Activated CD8-positive, alpha-beta memory T cell treated with anti-CD3 and anti-CD28 coated beads, Interleukin-2, amount 10 ng/mL, durations not matched to agents 7 days and 5 days (primary cell): ENCODE data around the gene DDRGK1. TPM values are rescaled to one million over a fixed set of nuclear protein-coding genes. Genes with fewer than 3 reads are reported as not detected.

ENCODE experiments used
- ATAC-seq: fragments of 150-1000 bp; cut with Tn5 transposase; one replicate; pipeline ENCODE4 v1.10.0; 2021; ENCODE audit warnings: moderate library complexity
- CTCF ChIA-PET: fragments of 350-600 bp; sonication (Branson Sonifier 250); formaldehyde crosslinking; loops from one replicate; lab custom pipeline; 2021; ENCODE audit warnings: antibody characterized with exemption; lab: Charles Lee
- DNase-seq: peaks from one replicate; pipeline ENCODE4 v3.0.0-alpha.2; 2020
- H3K27ac Mint-ChIP-seq: one replicate; pipeline ENCODE4 v1.8.0; 2021; ENCODE audit warnings: mild to moderate bottlenecking, mixed read lengths
- H3K27me3 Mint-ChIP-seq: one replicate; pipeline ENCODE4 v1.8.0; 2021; ENCODE audit warnings: mixed read lengths
- H3K36me3 Mint-ChIP-seq: one replicate; pipeline ENCODE4 v1.8.0; 2021; ENCODE audit warnings: mild to moderate bottlenecking, mixed read lengths
- H3K4me1 Mint-ChIP-seq: one replicate; pipeline ENCODE4 v1.8.0; 2021; ENCODE audit warnings: mixed read lengths
- H3K4me3 Mint-ChIP-seq: one replicate; pipeline ENCODE4 v1.8.0; 2021; ENCODE audit warnings: mild to moderate bottlenecking, moderate library complexity, mixed read lengths
- H3K9me3 Mint-ChIP-seq: one replicate; pipeline ENCODE4 v1.8.0; 2022; ENCODE audit warnings: low read depth, mixed read lengths
- total RNA-seq, 2 experiments: library from RNA; stranded (reverse); gene quantifications; one replicate each; pipeline ENCODE4 v1.2.3, GENCODE V29; 2021

The DDRGK1 gene
- total RNA-seq, 2 experiments from 2014 or later: 63.6 to 63.7 TPM

GRCh38 chr20:3231116-3231515 lies 26.6 kb upstream of the DDRGK1 start:
- Mint-ChIP-seq H3K27me3 (peaks cover 4% of the 10 kb centered on the region), H3K4me1 (no peaks in the 10 kb centered on the region), H3K36me3 (no peaks in the 10 kb centered on the region), H3K9me3 (no peaks in the 10 kb centered on the region), H3K27ac (no peak overlapping the region), H3K4me3 (no peak overlapping the region)
- no peak for DNase-seq
- CTCF ChIA-PET: no interaction called here
- ATAC-seq: no peak

DNA sequence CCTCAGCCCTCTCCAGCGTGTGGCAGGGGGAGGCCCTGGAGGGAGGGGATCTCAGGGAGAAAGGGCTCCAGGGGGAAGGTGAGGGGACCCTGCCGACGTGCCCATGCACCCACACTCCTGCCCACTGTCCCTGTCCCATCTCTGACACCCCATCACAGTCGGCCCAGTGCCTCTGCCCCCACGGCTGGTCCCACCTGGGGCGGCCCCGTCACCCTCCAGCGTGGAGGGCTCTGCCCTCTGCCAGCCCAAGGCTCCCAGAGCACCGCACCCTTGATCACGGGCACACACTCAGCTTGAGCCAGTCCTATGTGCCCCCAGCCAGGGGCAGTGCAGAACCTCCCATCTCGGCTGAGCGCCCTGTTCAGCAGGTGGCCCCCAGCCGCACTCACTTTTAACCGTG lies 25.3 kb upstream of the DDRGK1 start:
- Mint-ChIP-seq H3K4me3 (no peak overlapping the region), H3K36me3 (no peaks in the 10 kb centered on the region), H3K27ac (no peak overlapping the region), H3K4me1 (no peaks in the 10 kb centered on the region), H3K9me3 (no peaks in the 10 kb centered on the region), H3K27me3 (no peaks in the 10 kb centered on the region)
- DNase-seq (no peak), ATAC-seq (no peak)
- CTCF ChIA-PET: no interaction called here

- DNase-seq: no peak
- H3K9me3 Mint-ChIP-seq: no peaks in the 10 kb centered on the region
- CTCF ChIA-PET: no interaction called here
- ATAC-seq: no peak
- H3K4me1 Mint-ChIP-seq: no peaks in the 10 kb centered on the region
- H3K27me3 Mint-ChIP-seq: no peaks in the 10 kb centered on the region
- H3K36me3 Mint-ChIP-seq: no peaks in the 10 kb centered on the region
- no peak overlapping the region for H3K4me3 Mint-ChIP-seq
- no peak overlapping the region for H3K27ac Mint-ChIP-seq
Measured at GRCh38 chr20:3229158-3229557, 24.7 kb upstream of the DDRGK1 start.

GRCh38 chr20:3228750-3229032 lies 24.2 kb upstream of the DDRGK1 start:
- H3K27me3 Mint-ChIP-seq: no peaks in the 10 kb centered on the region
- no peaks in the 10 kb centered on the region for H3K9me3 Mint-ChIP-seq
- no peaks in the 10 kb centered on the region for H3K4me1 Mint-ChIP-seq
- no peak overlapping the region for H3K4me3 Mint-ChIP-seq
- H3K36me3 Mint-ChIP-seq: no peaks in the 10 kb centered on the region
- ATAC-seq: no peak
- H3K27ac Mint-ChIP-seq: no peak overlapping the region
- no peak for DNase-seq
- CTCF ChIA-PET: no interaction called here

DNA sequence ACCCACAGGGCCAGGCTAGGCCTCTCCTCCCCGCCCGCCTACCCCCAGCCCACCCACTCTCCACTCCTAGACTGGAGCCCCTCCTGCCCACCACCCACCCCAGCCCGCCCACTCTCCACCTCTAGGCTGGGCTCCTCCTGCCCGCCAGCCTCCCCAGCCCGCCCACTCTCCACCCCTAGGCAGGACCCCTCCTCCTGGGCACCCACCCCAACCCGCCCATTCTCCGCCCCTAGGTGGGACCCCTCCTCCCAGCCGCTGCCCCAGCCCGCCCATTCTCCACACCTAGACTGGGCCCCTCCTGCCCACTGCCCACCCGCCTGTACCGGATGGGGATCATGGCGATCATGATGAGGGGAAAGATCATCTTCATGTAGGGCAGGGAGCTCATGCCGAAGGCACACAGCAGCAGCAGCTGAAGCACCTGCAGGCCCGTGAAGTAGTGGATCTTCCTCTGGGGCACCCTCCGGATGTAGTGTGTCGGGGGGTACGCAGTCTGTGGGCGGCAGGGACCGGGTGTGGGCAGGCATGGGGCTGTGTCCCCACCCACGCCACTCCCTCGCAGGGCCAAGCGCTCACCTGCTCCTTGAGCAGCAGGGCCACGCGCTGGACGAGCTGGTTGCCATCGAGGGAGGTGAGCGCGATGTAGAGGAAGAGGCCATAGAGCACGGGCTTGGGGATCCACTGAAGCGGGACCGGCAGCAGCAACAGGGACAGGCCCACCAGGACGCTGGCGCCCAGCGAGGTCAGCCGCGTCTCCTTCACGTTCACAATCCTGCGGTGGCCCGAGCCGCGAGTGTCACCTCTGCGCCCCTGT lies 23.7 kb upstream of the DDRGK1 start:
- Mint-ChIP-seq H3K27ac (no peak overlapping the region), H3K36me3 (no peaks in the 10 kb centered on the region), H3K4me3 (no peak overlapping the region), H3K27me3 (no peaks in the 10 kb centered on the region), H3K9me3 (no peaks in the 10 kb centered on the region), H3K4me1 (peaks cover 2% of the 10 kb centered on the region)
- CTCF ChIA-PET: no interaction called here
- ATAC-seq (no peak), DNase-seq (no peak)

DNA sequence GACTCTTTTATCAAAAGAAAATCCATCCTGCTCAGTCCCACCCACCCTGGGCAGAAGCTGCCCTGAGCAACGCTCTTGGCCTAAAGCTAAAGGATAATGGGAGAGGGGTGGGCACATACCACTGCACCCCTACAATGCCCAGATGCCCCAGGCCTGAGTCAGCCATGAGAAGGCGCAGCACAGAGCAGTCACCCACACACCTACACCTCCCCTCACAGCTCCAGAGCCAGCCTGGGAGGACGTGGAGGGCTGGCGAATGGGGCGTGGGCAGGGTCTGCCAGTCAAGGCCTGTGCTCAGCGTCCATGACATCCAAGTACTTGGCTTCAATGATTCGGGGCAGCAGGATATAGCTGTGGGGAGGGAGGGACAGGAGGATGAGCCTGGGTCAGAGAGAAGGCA lies 23.0 kb upstream of the DDRGK1 start:
- Mint-ChIP-seq H3K4me3 (no peak overlapping the region), H3K36me3 (no peaks in the 10 kb centered on the region), H3K27ac (no peak overlapping the region), H3K27me3 (no peaks in the 10 kb centered on the region), H3K4me1 (peaks cover 6% of the 10 kb centered on the region), H3K9me3 (no peaks in the 10 kb centered on the region)
- CTCF ChIA-PET: no interaction called here
- DNase-seq (no peak), ATAC-seq (no peak)

DNA sequence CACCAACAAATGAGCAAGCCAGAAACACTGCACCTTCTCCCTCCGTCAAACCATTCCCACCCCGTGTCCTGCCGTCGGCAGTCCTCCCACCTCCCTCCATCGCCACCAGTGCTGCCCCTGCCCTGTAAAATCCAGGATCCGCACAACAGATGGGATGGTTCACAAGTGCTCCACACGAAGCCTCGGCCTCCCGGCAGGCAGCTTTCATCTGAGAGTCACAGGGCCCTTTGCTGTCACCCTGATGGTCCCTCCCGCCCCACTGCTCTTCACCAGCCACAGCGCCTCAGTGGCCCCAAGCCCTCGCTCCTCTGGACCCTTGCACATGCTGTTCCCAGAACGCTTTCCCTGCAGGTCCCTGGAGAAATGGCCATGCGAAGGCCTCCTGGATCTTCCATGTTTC lies 22.4 kb upstream of the DDRGK1 start:
- Mint-ChIP-seq H3K4me1 (peaks cover 6% of the 10 kb centered on the region), H3K36me3 (no peaks in the 10 kb centered on the region), H3K9me3 (no peaks in the 10 kb centered on the region), H3K27me3 (no peaks in the 10 kb centered on the region), H3K27ac (no peak overlapping the region), H3K4me3 (no peak overlapping the region)
- ATAC-seq (no peak), DNase-seq (no peak)
- CTCF ChIA-PET: no interaction called here

GRCh38 chr20:3226093-3226492 lies 21.6 kb upstream of the DDRGK1 start:
- Mint-ChIP-seq H3K9me3 (no peaks in the 10 kb centered on the region), H3K36me3 (peaks cover 2% of the 10 kb centered on the region), H3K27me3 (no peaks in the 10 kb centered on the region), H3K27ac (no peak overlapping the region), H3K4me1 (peaks cover 6% of the 10 kb centered on the region), H3K4me3 (no peak overlapping the region)
- CTCF ChIA-PET: no interaction called here
- no peak for ATAC-seq
- DNase-seq: no peak

DNA sequence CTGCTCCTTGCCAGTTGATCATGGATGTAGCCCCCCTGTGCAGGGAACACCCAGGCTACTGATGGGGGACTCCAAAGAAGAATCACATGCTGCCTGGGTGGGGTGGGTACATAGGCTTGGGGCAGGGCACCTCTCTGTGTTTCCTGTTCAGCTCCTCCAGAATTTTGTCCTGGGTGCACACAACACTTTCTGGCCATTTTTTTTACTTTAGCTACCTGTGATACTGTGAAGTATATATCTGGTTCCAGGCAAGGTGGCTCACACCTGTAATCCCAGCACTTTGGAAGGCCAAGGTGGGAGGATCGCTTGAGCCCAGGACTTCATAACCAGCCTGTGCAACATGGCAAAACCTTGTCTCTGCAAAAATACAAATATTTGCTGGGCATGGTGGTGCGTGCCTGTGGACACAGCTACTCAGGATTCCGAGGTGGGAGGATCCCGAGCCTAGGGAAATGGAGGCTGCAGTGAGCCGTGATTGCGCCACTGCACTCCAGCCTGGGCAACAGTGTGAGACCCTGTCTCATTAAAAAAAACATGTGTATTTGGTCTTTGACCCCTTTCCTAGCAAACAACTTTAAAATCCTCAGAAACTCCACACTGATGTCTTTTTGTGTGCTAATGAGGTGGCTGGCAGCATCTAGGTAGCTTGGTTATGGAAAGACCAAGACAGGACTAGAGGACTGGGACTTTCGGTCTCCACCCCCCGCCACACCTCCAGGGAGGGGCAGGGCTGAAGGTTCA lies 20.4 kb upstream of the DDRGK1 start:
- ATAC-seq: no peak

DNA sequence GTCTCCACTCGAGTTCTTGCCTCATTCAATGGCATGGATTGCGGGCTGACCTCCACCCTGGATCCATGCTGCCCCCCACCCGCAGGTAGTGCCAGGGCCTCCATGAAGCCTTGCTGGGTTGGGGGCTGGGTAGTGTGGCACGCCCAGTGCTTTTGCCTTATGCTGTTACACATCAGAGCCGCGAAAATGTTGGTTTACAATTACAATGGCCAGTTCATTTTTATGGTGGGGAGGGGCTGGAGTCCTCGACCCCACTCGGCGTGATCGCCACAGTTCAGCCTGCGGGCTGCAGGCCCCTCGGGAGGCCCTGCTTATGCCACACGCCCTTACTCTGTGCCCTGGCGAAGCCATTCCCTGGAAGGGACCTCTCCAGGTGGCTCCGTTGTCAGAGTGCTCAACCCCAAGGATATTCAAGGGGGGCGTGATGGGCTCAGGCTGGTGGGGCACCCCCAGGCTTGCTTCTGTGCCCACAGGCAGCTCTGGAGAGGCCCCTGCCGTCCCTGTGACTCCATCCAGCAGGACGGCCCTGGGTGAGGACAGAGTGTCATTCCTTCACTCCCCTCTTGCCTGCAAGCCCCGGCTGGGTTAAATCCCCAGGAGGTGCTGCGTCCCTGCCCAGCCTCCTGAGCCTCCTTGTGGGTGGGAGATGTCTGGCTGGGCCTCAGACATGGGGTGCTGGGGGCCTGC lies 19.7 kb upstream of the DDRGK1 start:
- Mint-ChIP-seq H3K4me1 (peaks cover 6% of the 10 kb centered on the region), H3K9me3 (no peaks in the 10 kb centered on the region), H3K36me3 (peaks cover 4% of the 10 kb centered on the region), H3K27ac (no peak overlapping the region), H3K4me3 (no peak overlapping the region), H3K27me3 (no peaks in the 10 kb centered on the region)
- DNase-seq (no peak), ATAC-seq (no peak)
- CTCF ChIA-PET: interaction anchor here (1.6 kb wide), 1 partner anchor 53 kb away, joined by 6 read pairs; no protein-coding TSS in a partner anchor

More for the DNA sequence above, 20.4 kb upstream of the DDRGK1 start:
- DNase-seq: no peak
- Mint-ChIP-seq H3K4me1 (peaks cover 6% of the 10 kb centered on the region), H3K27me3 (no peaks in the 10 kb centered on the region), H3K4me3 (no peak overlapping the region), H3K9me3 (no peaks in the 10 kb centered on the region), H3K36me3 (peaks cover 4% of the 10 kb centered on the region), H3K27ac (no peak overlapping the region)
- CTCF ChIA-PET: no interaction called here

- Mint-ChIP-seq H3K36me3 (peaks cover 4% of the 10 kb centered on the region), H3K4me1 (peaks cover 7% of the 10 kb centered on the region), H3K27ac (no peak overlapping the region), H3K9me3 (no peaks in the 10 kb centered on the region), H3K4me3 (no peak overlapping the region), H3K27me3 (no peaks in the 10 kb centered on the region)
- CTCF ChIA-PET: interaction anchor here (1.6 kb wide), 1 partner anchor 54 kb away, joined by 6 read pairs; no protein-coding TSS in a partner anchor
- ATAC-seq (no peak), DNase-seq (no peak)
Measured at GRCh38 chr20:3223651-3223993, 19.1 kb upstream of the DDRGK1 start.

- DNase-seq: peak; percentile 51
- CTCF ChIA-PET: interaction anchor here (1.6 kb wide), 1 partner anchor 54 kb away, joined by 6 read pairs; no protein-coding TSS in a partner anchor
- no peak for ATAC-seq
- H3K4me1 Mint-ChIP-seq: peaks cover 11% of the 10 kb centered on the region
- peaks cover 4% of the 10 kb centered on the region for H3K36me3 Mint-ChIP-seq
- peak overlapping the region; percentile 4 for H3K27ac Mint-ChIP-seq
- H3K9me3 Mint-ChIP-seq: no peaks in the 10 kb centered on the region
- no peak overlapping the region for H3K4me3 Mint-ChIP-seq
- no peaks in the 10 kb centered on the region for H3K27me3 Mint-ChIP-seq
Measured at GRCh38 chr20:3222635-3223600, 18.4 kb upstream of the DDRGK1 start.
